GM10248 (cell line): ENCODE measurements around the gene RNASET2.

Source experiments
- CTCF ChIA-PET: fragments of 300-600 bp; sonication (Branson Sonifier 250); formaldehyde crosslinking; extraction: SDS; loops from one replicate; lab custom pipeline; 2021; ENCODE audit warnings: antibody characterized with exemption; lab: Yijun Ruan, JAX
- POLR2A ChIA-PET: fragments of 350-650 bp; sonication (Branson Sonifier 250); formaldehyde crosslinking; extraction: SDS; loops from one replicate; lab custom pipeline; 2020; ENCODE audit warnings: antibody characterized with exemption; lab: Yijun Ruan, JAX
- DNase-seq: peaks from one replicate; pipeline ENCODE4 v3.0.0; 2012; ENCODE audit errors: extremely low spot score
- TF ChIP-seq, protein P1 (sequence below): IDR thresholded peaks from 2 replicates; pipeline ENCODE4 v1.5.1; 2012; ENCODE audit warnings: mild to moderate bottlenecking, low read depth; ENCODE audit errors: extremely low read depth, missing control alignments, control extremely low read depth

Gene RNASET2

DNA sequence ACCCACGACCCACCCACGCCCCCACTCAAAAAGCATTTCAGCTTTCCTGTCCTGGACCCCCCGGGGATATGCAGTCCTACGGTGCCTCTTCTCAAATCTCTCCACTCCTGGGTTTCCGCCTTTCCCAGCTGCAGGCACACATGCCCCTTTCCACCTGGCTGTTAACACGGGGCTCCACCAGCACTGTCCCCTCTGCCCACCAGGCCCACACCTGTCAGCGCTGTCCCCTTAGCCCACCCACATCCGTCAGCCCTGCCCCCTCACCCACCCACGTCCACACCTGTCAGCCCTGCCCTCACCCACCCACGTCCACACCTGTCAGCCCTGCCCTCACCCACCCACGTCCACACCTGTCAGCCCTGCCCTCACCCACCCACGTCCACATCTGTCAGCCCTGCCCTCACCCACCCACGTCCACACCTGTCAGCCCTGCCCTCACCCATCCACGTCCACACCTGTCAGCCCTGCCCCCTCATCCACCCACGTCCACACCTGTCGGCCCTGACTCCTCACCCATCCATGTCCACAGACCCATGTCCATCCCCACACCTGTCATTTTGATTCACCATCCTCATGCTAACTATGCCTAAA lies 11.6 kb downstream of the RNASET2 start:
- CTCF ChIA-PET, result interaction anchor here (1.0 kb wide), 1 partner anchor 14 kb away, joined by 4 read pairs; no protein-coding TSS in a partner anchor
- TF ChIP-seq, protein P1, sequence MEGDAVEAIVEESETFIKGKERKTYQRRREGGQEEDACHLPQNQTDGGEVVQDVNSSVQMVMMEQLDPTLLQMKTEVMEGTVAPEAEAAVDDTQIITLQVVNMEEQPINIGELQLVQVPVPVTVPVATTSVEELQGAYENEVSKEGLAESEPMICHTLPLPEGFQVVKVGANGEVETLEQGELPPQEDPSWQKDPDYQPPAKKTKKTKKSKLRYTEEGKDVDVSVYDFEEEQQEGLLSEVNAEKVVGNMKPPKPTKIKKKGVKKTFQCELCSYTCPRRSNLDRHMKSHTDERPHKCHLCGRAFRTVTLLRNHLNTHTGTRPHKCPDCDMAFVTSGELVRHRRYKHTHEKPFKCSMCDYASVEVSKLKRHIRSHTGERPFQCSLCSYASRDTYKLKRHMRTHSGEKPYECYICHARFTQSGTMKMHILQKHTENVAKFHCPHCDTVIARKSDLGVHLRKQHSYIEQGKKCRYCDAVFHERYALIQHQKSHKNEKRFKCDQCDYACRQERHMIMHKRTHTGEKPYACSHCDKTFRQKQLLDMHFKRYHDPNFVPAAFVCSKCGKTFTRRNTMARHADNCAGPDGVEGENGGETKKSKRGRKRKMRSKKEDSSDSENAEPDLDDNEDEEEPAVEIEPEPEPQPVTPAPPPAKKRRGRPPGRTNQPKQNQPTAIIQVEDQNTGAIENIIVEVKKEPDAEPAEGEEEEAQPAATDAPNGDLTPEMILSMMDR, result no peak
- DNase-seq, result no peak
- POLR2A ChIA-PET, result no interaction called here

DNA sequence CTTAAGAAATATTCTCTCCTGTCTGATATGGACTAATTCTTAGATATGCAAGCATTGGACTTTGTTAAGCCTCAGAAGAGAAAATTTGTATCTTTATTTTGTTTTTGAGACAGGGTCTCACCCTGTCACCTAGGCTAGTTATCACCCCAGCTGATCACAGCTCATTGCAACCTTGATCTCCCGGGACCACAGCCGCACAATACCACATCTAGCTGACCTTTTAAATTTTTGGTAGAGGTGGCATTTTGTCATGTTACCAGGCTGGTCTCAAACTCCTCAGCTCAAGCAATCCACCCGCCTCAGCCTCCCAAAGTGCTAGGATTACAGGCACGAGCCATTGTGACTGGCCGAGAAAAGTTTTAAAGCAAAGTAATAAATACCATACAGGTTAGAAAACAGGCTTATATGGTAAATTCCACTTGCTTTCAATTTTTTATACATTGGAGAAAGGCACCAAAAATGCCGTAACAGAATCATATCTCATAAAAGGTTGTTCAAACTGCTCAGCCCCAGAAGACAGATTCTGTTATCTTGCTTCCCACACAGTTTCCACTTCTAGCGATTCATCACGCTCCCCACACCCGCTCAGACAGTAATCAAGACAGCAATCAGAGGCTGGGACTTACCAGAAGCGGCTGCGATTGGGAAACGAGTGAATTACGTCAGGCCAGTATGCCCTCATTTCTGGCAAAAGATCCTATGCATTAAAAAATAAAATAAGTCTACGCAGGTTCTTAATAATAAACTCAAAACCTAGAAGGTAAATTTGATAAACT lies 13.8 kb downstream of the RNASET2 start:
- ChIA-PET CTCF (interaction anchor here (0.9 to 4.2 kb wide), 3 partner anchors 9 to 38 kb away, joined by 4 to 24 read pairs (median 6); no protein-coding TSS in a partner anchor), POLR2A (no interaction called here)
- no peak for DNase-seq
- TF ChIP-seq, protein P1, result no peak

DNA sequence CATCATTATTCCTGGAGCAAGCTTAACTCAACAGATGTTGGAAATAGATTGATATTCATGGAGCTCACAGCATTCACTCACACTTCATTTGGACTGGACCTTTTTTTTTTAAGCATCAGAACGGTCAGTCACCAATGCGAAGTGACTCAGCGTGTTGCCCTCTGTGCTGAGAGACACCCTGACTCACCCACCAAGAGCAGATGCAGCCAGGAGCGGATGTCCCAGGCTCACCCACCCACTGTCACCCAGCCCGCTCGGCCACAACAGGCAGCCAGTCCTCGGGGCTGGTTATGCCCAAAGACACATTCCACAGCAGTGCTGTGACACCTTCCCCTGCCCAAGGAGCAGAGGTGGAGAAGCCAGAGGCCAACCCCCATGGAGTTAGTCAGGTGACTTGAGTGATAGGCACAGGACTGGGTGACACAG lies 15.7 kb downstream of the RNASET2 start:
- ChIA-PET CTCF (interaction anchor here (4.2 kb wide), 1 partner anchor 13 kb away, joined by 24 read pairs; no protein-coding TSS in a partner anchor), POLR2A (interaction anchor here (0.6 kb wide), 1 partner anchor 148 kb away, joined by 4 read pairs; no protein-coding TSS in a partner anchor)
- TF ChIP-seq, protein P1, result no peak
- no peak for DNase-seq

DNA sequence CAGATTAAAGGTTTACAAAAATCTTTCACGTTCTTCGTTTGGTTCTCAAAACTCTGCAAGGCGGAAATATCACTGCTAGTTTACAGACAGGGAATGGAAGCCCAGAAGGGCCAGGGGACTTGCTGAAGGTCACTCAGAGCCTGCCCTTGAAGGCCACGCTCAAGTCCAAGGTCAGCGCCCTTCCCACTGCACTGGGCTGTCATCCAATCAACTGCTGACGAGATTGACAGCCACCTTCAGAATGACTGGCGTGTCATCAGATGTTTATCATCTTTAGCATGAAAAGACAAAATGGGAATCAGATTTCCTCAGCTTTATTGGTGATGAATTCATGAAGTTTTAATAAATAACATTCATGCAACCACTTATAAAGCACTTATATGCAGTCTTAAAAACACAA lies 16.5 kb downstream of the RNASET2 start:
- POLR2A ChIA-PET, result no interaction called here
- TF ChIP-seq, protein P1, result no peak
- DNase-seq, result no peak
- CTCF ChIA-PET, result interaction anchor here (4.2 kb wide), 1 partner anchor 13 kb away, joined by 24 read pairs; no protein-coding TSS in a partner anchor

DNA sequence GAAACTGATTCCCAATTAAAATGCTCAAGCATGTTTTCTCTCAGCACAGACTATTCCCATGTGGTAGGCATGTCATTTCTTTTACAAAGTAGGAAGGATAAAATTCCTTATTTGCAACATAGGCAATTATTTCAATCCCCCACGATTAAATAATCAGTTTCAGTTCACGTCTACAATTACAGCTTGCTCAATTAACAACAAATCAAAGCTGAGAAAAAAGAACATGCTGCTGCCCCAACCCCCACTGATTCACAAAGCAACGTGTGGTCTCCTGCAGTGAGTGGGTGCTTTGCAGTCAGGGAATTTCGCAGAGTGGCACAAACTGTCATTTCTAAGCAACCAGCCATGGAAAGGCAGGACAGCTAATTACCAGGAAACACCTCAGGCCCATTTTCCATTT lies 17.0 kb downstream of the RNASET2 start:
- TF ChIP-seq, protein P1, result no peak
- DNase-seq, result no peak
- ChIA-PET CTCF (interaction anchor here (4.2 kb wide), 1 partner anchor 14 kb away, joined by 24 read pairs; no protein-coding TSS in a partner anchor), POLR2A (no interaction called here)

DNA sequence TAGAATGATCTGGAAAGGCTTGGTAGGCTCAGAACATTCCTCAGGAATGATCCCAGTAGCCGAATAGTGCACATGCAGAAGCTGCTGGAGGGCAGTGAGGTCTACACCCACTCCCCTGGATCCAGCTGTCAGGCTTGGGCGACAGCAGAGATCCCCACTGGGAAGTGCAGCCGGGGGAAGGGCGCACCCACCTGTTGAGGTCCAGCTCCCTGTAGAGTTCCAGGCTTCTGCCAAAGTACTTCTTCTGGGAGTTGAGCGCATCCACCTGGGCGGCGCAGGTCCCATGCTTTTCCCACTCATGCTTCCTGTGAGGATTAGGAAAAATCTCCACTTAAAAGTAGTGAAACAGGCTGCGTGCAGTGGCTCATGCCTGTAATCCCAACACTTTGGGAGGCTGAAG lies 17.6 kb downstream of the RNASET2 start:
- DNase-seq, result no peak
- POLR2A ChIA-PET, result no interaction called here
- TF ChIP-seq, protein P1, result no peak
- CTCF ChIA-PET, result interaction anchor here (4.2 kb wide), 1 partner anchor 15 kb away, joined by 24 read pairs; no protein-coding TSS in a partner anchor
